HepG2 (cell line): ENCODE results near the gene RIPK3. TPM values are rescaled to one million over a fixed set of nuclear protein-coding genes. Genes with fewer than 3 reads are reported as not detected.
A peak's percentile ranks its signal among the peaks of the same experiment; 100 is the strongest.

Experiments used
- HHEX ChIP-seq: IDR thresholded peaks from 2 replicates; pipeline ENCODE4 v1.6.1; 2016; ENCODE audit warnings: control low read depth
- PCBP2 ChIP-seq: fragments of 200-400 bp; formaldehyde crosslinking; optimal IDR thresholded peaks from 2 replicates; pipeline ENCODE3; 2018; ENCODE audit warnings: low read length, low read depth; ENCODE audit not compliant: poor library complexity, severe bottlenecking
- SNAI1 ChIP-seq: sonication (generic); formaldehyde crosslinking; IDR thresholded peaks from 2 replicates; pipeline ENCODE4 v1.5.0; 2020; ENCODE audit warnings: mild to moderate bottlenecking, missing genetic modification reagents, borderline replicate concordance
- TAF15 ChIP-seq: fragments of 200-400 bp; formaldehyde crosslinking; IDR thresholded peaks from one replicate; pipeline ENCODE4 v1.6.1; 2018; ENCODE audit warnings: mild to moderate bottlenecking, low read depth, low read length; ENCODE audit not compliant: poor library complexity, severe bottlenecking
- THAP11 ChIP-seq: IDR thresholded peaks from 2 replicates; pipeline ENCODE4 v1.6.1; 2016; ENCODE audit warnings: missing biosample characterization, missing genetic modification reagents
- ZBTB20 ChIP-seq: sonication (generic); formaldehyde crosslinking; IDR thresholded peaks from 2 replicates; pipeline ENCODE4 v1.8.1; 2023; ENCODE audit warnings: missing genetic modification reagents, low read depth, mild to moderate bottlenecking, borderline replicate concordance
- ZBTB21 ChIP-seq: sonication (generic); formaldehyde crosslinking; IDR thresholded peaks from 2 replicates; pipeline ENCODE4 v1.4.0; 2020; ENCODE audit warnings: missing genetic modification reagents
- ZFAT ChIP-seq: sonication (generic); formaldehyde crosslinking; conservative IDR thresholded peaks from 2 replicates; pipeline ENCODE4 v1.8.1; 2023; ENCODE audit warnings: missing genetic modification reagents, inconsistent platforms
- ZNF282 ChIP-seq: fragments of 450-650 bp; IDR thresholded peaks from 2 replicates; pipeline ENCODE4 v1.6.1; 2018; ENCODE audit not compliant: partially characterized antibody
- ZNF292 ChIP-seq: sonication (generic); formaldehyde crosslinking; IDR thresholded peaks from 2 replicates; pipeline ENCODE4 v1.8.1; 2022; ENCODE audit warnings: mild to moderate bottlenecking, low read depth, missing genetic modification reagents, borderline replicate concordance
- ZNF317 ChIP-seq: sonication (generic); formaldehyde crosslinking; IDR thresholded peaks from 2 replicates; pipeline ENCODE4 v1.5.0; 2020; ENCODE audit warnings: mild to moderate bottlenecking, missing genetic modification reagents
- ZNF652 ChIP-seq: IDR thresholded peaks from 2 replicates; pipeline ENCODE4 v1.6.1; 2016; ENCODE audit warnings: low read depth, borderline replicate concordance
- ZNF790 ChIP-seq: sonication (generic); formaldehyde crosslinking; IDR thresholded peaks from 2 replicates; pipeline ENCODE4 v1.8.0; 2022; ENCODE audit warnings: missing genetic modification reagents, mild to moderate bottlenecking, borderline replicate concordance
- ZNF891 ChIP-seq: sonication (generic); formaldehyde crosslinking; IDR thresholded peaks from 2 replicates; pipeline ENCODE4 v1.5.0; 2020; ENCODE audit warnings: mild to moderate bottlenecking, missing genetic modification reagents
- polyA plus RNA-seq, 8 experiments: library from polyadenylated mRNA; depleted of rRNA in 3 of 8; stranded (reverse) in 7 of 8; unstranded in 1 of 8; fragments of >200 nt; fragmentation: Illumina TruSeq in 4 of 8; extraction: Trizol in 4 of 8; gene quantifications; 2 replicates each; pipeline versions ENCODE4 v1.2.1 to v1.2.3, GENCODE V29; 2011 to 2016; ENCODE audit warnings: low read depth in 4 of 8, missing spikeins in 1 of 8, mixed read lengths in 1 of 8; ENCODE audit not compliant: insufficient read depth in 1 of 8
- total RNA-seq, 5 experiments: library from RNA; depleted of rRNA; stranded (reverse); fragments of >200 nt; fragmentation: Illumina TruSeq; extraction: Trizol; gene quantifications; 2 replicates each; pipeline ENCODE4 v1.2.3, GENCODE V29; 2016; ENCODE audit warnings: low read depth in 1 of 5
- TF ChIP-seq, protein P1 (sequence below): sonication (generic); formaldehyde crosslinking; IDR thresholded peaks from 2 replicates; pipeline ENCODE4 v1.8.1; 2022; ENCODE audit warnings: low read depth, mild to moderate bottlenecking, missing genetic modification reagents
- TF ChIP-seq, protein P2 (sequence below): fragments of 450-650 bp; IDR thresholded peaks from 2 replicates; pipeline ENCODE4 v1.6.1; 2017; ENCODE audit warnings: mild to moderate bottlenecking
- TF ChIP-seq, protein P3 (sequence below): IDR thresholded peaks from 2 replicates; pipeline ENCODE4 v1.6.1; 2016; ENCODE audit warnings: missing compliant biosample characterization, missing genetic modification reagents, borderline replicate concordance
- TF ChIP-seq, protein P4 (sequence below): sonication (generic); formaldehyde crosslinking; IDR thresholded peaks from 2 replicates; pipeline ENCODE4 v1.4.0; 2020; ENCODE audit warnings: missing genetic modification reagents, mild to moderate bottlenecking, borderline replicate concordance

The RIPK3 gene
- total and polyA plus RNA-seq, 2 of the 13 experiments (the other 11 are each of a cell fraction or from before 2014, with no cell fraction given) = not detected

- TF ChIP-seq ZNF790 (CRISPR knock-in tag) (0 out of 2 replicates have a peak, but pooled peaks have one; percentile 78), THAP11 (CRISPR knock-in tag) (peak; percentile 85), SNAI1 (CRISPR knock-in tag) (peak; percentile 91; the same call in 1 of the 2 replicates), ZNF292 (CRISPR knock-in tag) (peak; percentile 87; the same call in 1 of the 2 replicates), ZFAT (CRISPR knock-in tag) (no peak), HHEX (CRISPR knock-in tag) (peak; percentile 79), ZNF652 (CRISPR knock-in tag) (peak; percentile 52; the same call in 1 of the 2 replicates), ZNF317 (CRISPR knock-in tag) (peak; percentile 93), ZNF282 (no peak), PCBP2 (peak; percentile 69), ZBTB21 (CRISPR knock-in tag) (peak; percentile 47), ZNF891 (CRISPR knock-in tag) (peak; percentile 65; the same call in 1 of the 2 replicates), ZBTB20 (CRISPR knock-in tag) (peak; percentile 64; the same call in 1 of the 2 replicates), TAF15 (no peak)
- TF ChIP-seq, protein P1, sequence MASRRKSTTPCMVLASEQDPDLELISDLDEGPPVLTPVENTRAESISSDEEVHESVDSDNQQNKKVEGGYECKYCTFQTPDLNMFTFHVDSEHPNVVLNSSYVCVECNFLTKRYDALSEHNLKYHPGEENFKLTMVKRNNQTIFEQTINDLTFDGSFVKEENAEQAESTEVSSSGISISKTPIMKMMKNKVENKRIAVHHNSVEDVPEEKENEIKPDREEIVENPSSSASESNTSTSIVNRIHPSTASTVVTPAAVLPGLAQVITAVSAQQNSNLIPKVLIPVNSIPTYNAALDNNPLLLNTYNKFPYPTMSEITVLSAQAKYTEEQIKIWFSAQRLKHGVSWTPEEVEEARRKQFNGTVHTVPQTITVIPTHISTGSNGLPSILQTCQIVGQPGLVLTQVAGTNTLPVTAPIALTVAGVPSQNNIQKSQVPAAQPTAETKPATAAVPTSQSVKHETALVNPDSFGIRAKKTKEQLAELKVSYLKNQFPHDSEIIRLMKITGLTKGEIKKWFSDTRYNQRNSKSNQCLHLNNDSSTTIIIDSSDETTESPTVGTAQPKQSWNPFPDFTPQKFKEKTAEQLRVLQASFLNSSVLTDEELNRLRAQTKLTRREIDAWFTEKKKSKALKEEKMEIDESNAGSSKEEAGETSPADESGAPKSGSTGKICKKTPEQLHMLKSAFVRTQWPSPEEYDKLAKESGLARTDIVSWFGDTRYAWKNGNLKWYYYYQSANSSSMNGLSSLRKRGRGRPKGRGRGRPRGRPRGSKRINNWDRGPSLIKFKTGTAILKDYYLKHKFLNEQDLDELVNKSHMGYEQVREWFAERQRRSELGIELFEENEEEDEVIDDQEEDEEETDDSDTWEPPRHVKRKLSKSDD (CRISPR knock-in tag) = peak; percentile 78
- TF ChIP-seq, protein P2, sequence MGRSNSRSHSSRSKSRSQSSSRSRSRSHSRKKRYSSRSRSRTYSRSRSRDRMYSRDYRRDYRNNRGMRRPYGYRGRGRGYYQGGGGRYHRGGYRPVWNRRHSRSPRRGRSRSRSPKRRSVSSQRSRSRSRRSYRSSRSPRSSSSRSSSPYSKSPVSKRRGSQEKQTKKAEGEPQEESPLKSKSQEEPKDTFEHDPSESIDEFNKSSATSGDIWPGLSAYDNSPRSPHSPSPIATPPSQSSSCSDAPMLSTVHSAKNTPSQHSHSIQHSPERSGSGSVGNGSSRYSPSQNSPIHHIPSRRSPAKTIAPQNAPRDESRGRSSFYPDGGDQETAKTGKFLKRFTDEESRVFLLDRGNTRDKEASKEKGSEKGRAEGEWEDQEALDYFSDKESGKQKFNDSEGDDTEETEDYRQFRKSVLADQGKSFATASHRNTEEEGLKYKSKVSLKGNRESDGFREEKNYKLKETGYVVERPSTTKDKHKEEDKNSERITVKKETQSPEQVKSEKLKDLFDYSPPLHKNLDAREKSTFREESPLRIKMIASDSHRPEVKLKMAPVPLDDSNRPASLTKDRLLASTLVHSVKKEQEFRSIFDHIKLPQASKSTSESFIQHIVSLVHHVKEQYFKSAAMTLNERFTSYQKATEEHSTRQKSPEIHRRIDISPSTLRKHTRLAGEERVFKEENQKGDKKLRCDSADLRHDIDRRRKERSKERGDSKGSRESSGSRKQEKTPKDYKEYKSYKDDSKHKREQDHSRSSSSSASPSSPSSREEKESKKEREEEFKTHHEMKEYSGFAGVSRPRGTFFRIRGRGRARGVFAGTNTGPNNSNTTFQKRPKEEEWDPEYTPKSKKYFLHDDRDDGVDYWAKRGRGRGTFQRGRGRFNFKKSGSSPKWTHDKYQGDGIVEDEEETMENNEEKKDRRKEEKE = no peak
- TF ChIP-seq, protein P3, sequence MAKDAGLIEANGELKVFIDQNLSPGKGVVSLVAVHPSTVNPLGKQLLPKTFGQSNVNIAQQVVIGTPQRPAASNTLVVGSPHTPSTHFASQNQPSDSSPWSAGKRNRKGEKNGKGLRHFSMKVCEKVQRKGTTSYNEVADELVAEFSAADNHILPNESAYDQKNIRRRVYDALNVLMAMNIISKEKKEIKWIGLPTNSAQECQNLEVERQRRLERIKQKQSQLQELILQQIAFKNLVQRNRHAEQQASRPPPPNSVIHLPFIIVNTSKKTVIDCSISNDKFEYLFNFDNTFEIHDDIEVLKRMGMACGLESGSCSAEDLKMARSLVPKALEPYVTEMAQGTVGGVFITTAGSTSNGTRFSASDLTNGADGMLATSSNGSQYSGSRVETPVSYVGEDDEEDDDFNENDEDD = peak; percentile 72; the same call in 1 of the 2 replicates
- TF ChIP-seq, protein P4, sequence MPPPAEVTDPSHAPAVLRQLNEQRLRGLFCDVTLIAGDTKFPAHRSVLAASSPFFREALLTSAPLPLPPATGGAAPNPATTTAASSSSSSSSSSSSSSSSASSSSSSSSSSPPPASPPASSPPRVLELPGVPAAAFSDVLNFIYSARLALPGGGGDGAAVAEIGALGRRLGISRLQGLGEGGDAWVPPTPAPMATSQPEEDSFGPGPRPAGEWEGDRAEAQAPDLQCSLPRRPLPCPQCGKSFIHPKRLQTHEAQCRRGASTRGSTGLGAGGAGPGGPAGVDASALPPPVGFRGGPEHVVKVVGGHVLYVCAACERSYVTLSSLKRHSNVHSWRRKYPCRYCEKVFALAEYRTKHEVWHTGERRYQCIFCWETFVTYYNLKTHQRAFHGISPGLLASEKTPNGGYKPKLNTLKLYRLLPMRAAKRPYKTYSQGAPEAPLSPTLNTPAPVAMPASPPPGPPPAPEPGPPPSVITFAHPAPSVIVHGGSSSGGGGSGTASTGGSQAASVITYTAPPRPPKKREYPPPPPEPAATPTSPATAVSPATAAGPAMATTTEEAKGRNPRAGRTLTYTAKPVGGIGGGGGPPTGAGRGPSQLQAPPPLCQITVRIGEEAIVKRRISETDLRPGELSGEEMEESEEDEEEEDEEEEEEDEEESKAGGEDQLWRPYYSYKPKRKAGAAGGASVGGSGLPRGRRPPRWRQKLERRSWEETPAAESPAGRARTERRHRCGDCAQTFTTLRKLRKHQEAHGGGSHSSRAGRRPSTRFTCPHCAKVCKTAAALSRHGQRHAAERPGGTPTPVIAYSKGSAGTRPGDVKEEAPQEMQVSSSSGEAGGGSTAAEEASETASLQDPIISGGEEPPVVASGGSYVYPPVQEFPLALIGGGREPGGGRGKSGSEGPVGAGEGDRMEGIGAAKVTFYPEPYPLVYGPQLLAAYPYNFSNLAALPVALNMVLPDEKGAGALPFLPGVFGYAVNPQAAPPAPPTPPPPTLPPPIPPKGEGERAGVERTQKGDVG = peak; percentile 83
Observed at GRCh38 chr14:24307575-24308341, 32.0 kb downstream of the RIPK3 start, which contains the start of gene CIDEB (continued).
